IPS DF 4.7 (cell line): Measurements from ENCODE around the gene LIAS.

Experiments used
- DNase-seq: peaks from one replicate; pipeline ENCODE4 v3.0.0-alpha.2; 2013; ENCODE audit warnings: low spot score; ENCODE audit errors: extremely low read depth

LIAS gene

GRCh38 chr4:39528061-39528465 is 69.2 kb downstream of the LIAS start:
- no peak for DNase-seq
